ENCODE results near the gene ARHGEF28.

DNA sequence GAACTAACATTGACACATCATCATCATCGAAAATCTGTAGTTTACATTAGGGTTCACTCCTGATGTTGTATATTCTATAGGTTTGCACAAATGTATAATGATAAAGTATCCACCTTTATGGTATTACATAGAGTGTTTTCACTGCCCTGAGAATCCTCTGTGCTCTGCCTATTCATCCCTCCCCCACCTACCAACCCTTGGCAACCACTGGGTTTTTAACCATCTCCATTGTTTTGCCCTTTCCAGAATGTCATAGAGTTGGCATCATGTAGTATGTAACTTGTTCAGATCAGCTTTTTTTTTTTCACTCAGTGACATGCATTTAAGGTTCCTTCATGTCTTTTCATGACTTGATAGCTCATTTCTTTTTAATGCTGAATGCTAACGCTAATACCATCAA lies 106.0 kb downstream of the ARHGEF28 start:
- TF ChIP-seq, protein P1, sequence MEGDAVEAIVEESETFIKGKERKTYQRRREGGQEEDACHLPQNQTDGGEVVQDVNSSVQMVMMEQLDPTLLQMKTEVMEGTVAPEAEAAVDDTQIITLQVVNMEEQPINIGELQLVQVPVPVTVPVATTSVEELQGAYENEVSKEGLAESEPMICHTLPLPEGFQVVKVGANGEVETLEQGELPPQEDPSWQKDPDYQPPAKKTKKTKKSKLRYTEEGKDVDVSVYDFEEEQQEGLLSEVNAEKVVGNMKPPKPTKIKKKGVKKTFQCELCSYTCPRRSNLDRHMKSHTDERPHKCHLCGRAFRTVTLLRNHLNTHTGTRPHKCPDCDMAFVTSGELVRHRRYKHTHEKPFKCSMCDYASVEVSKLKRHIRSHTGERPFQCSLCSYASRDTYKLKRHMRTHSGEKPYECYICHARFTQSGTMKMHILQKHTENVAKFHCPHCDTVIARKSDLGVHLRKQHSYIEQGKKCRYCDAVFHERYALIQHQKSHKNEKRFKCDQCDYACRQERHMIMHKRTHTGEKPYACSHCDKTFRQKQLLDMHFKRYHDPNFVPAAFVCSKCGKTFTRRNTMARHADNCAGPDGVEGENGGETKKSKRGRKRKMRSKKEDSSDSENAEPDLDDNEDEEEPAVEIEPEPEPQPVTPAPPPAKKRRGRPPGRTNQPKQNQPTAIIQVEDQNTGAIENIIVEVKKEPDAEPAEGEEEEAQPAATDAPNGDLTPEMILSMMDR (IDR thresholded peaks at IDR 0.05) = no peak
- TF ChIP-seq POLR2A (IDR thresholded peaks at IDR 0.05) = no peak
